HFFc6 (cell line): ENCODE measurements around the gene SLF2. TPM values are rescaled to one million over a fixed set of nuclear protein-coding genes. Genes with fewer than 3 reads are reported as not detected.
"Not testable (repeated sequence)": the region's sequence is repeated elsewhere in the genome, so short reads cannot be mapped to it uniquely, and the experiment has no call there.

Experiments used
- DNase-seq: peaks from one replicate; pipeline ENCODE4 v3.0.0-alpha.2; 2018
- H3K27ac Mint-ChIP-seq: 2 replicates; pipeline ENCODE4 v1.8.0; 2020; ENCODE audit warnings: mild to moderate bottlenecking, mixed read lengths
- H3K27me3 Mint-ChIP-seq: 2 replicates; pipeline ENCODE4 v1.8.0; 2021; ENCODE audit warnings: mild to moderate bottlenecking, moderate library complexity, mixed read lengths; ENCODE audit not compliant: insufficient read depth
- H3K36me3 Mint-ChIP-seq: 2 replicates; pipeline ENCODE4 v1.8.0; 2021; ENCODE audit warnings: low read depth, mixed read lengths
- H3K4me1 Mint-ChIP-seq: 2 replicates; pipeline ENCODE4 v1.8.0; 2020; ENCODE audit warnings: low read depth, mixed read lengths
- H3K4me3 Mint-ChIP-seq: 2 replicates; pipeline ENCODE4 v1.8.0; 2020; ENCODE audit warnings: mild to moderate bottlenecking, moderate library complexity, mixed read lengths
- H3K9me3 Mint-ChIP-seq: 2 replicates; pipeline ENCODE4 v1.8.0; 2020; ENCODE audit warnings: mild to moderate bottlenecking, mixed read lengths
- CTCF ChIP-seq: fragments of 200-600 bp; sonication (generic); IDR thresholded peaks from 2 replicates; pipeline ENCODE4 v1.5.0; 2021; ENCODE audit warnings: antibody characterized with exemption, mild to moderate bottlenecking
- total RNA-seq, 6 experiments: library from RNA; stranded (reverse); fragmentation: NEBNext Ultra II Directional; extraction: Animal tissue kit (Norgen Biotek cat#: 25700); gene quantifications; 2 replicates in 1 of 6; 3 replicates in 5 of 6; pipeline ENCODE4 v1.2.3, GENCODE V29; 2021

The SLF2 gene
- total RNA-seq, 6 experiments from 2014 or later = 15.8 to 23.2 (median 20.9) TPM

GRCh38 chr10:100972115-100972903, 59.5 kb downstream of the SLF2 start:
- H3K4me1 Mint-ChIP-seq = peaks cover 9% of the 10 kb centered on the region
- TF ChIP-seq CTCF = no peak
- no peak for DNase-seq
- H3K27me3 Mint-ChIP-seq = no peaks in the 10 kb centered on the region; the same call in 1 of the 2 replicates
- no peak overlapping the region for H3K27ac Mint-ChIP-seq
- H3K9me3 Mint-ChIP-seq = no peaks in the 10 kb centered on the region
- no peaks in the 10 kb centered on the region for H3K36me3 Mint-ChIP-seq
- H3K4me3 Mint-ChIP-seq = no peak overlapping the region

- DNase-seq = no peak
- peaks cover 9% of the 10 kb centered on the region for H3K4me1 Mint-ChIP-seq
- no peak for TF ChIP-seq CTCF
- H3K4me3 Mint-ChIP-seq = no peak overlapping the region
- no peak overlapping the region for H3K27ac Mint-ChIP-seq
- no peaks in the 10 kb centered on the region for H3K36me3 Mint-ChIP-seq
- no peaks in the 10 kb centered on the region; the same call in 1 of the 2 replicates for H3K27me3 Mint-ChIP-seq
- no peaks in the 10 kb centered on the region for H3K9me3 Mint-ChIP-seq
These were observed 60.3 kb downstream of the SLF2 start for GRCh38 chr10:100972904-100973535.

GRCh38 chr10:100975397-100975796, 62.6 kb downstream of the SLF2 start:
- not testable (repeated sequence) for DNase-seq, H3K4me3 Mint-ChIP-seq, H3K36me3 Mint-ChIP-seq, H3K27ac Mint-ChIP-seq, H3K4me1 Mint-ChIP-seq, H3K27me3 Mint-ChIP-seq, H3K9me3 Mint-ChIP-seq

GRCh38 chr10:100976906-100977305, 64.1 kb downstream of the SLF2 start:
- H3K36me3 Mint-ChIP-seq = no peaks in the 10 kb centered on the region
- DNase-seq = no peak
- no peaks in the 10 kb centered on the region for H3K9me3 Mint-ChIP-seq
- H3K27ac Mint-ChIP-seq = no peak overlapping the region
- no peaks in the 10 kb centered on the region for H3K4me1 Mint-ChIP-seq
- no peaks in the 10 kb centered on the region; the same call in 1 of the 2 replicates for H3K27me3 Mint-ChIP-seq
- TF ChIP-seq CTCF = no peak
- H3K4me3 Mint-ChIP-seq = no peak overlapping the region

- no peaks in the 10 kb centered on the region for H3K36me3 Mint-ChIP-seq
- TF ChIP-seq CTCF = no peak
These were observed 64.7 kb downstream of the SLF2 start for GRCh38 chr10:100977436-100977835.

More at GRCh38 chr10:100977436-100977835, 64.7 kb downstream of the SLF2 start:
- no peaks in the 10 kb centered on the region; the same call in 1 of the 2 replicates for H3K27me3 Mint-ChIP-seq
- no peaks in the 10 kb centered on the region for H3K9me3 Mint-ChIP-seq
- no peak overlapping the region for H3K4me3 Mint-ChIP-seq
- no peaks in the 10 kb centered on the region for H3K4me1 Mint-ChIP-seq
- DNase-seq = no peak
- H3K27ac Mint-ChIP-seq = no peak overlapping the region
